Right kidney (tissue), 1 donor: Measurements from ENCODE around the gene DNHD1.

Experiments used
- DNase-seq: peaks from one replicate; pipeline ENCODE4 v3.0.0-alpha.2; 2016

The DNHD1 gene

DNA sequence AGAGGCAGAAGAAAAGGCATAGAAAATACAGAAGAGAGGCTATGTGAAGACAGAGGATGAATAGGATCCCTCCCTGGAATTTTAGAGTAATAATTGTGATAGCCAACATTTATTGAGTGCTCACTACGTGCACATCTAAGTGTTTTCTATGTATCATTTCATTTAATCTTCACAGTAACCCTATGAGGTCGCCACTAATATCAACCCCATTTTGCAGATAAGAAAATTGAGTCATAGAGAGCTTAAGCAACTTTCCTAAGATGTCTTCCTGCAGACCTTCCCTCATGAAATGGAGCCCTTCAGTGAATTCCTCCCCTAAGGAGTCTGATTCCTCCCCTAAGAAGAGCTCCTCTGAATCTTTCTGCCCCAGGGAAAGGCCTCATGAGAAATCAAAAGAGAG lies 68.2 kb downstream of the DNHD1 start:
- DNase-seq: no peak

DNA sequence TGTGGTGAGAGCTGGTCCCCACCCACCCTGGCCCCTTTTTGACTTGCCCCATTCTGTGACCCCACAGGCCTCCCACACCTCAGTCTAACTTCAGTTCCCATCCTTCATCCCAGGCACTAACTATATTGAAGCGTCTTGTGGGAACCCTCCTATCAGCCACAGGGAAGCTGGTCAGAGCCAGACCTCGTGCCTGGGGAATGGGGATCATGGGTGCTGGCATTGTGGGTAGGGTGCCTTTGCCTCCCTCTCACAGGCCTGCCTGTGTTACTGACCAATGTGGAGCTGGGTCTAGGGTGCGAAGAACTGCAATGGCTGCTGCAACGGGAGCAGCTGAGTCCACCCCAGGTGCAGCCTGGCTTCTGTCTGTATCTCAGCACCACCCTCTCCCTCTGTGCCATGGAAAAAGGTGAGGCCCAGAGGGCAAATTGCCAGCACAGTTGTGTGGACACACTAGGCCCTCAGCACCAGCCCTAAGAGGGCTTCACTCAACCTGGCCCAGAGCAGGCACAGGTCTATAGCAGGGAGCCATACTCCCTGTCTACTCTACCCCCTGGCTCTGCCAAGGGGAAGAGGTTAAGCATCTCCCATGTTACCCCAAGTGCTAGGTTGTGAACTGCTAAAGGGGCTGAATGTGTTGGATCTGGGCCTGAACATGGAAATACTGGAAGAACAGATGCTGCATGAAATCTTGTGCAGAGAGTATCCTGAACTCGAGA lies 69.1 kb downstream of the DNHD1 start:
- DNase-seq: no peak

DNA sequence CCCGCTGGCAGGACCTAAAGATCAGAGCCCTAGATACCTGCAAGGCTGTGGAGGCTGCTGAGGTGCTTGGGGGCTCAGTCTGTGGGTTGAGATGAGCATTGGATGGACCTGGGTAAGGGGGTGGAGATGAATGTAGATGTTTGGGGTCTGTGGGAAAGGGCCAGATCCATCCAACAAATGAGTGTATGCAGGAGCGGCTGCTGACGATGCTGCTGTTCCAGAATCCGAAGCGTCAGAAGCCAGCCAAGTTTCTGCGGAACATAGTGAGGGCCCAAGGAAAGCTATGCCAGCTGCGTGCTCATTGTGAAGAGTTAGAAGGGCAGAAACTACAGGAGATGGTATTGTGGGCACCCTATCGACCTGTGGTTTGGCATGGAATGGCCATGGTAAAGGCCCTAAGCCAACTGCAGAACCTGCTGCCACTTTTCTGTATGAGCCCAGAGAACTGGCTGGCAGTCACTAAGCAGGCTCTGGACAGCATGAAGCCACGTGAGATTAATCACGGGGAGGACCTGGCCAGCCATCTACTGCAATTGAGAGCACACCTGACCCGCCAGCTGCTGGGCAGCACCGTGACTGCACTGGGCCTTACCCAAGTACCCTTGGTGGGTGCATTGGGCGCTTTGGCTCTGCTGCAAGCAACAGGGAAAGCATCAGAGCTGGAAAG lies 69.8 kb downstream of the DNHD1 start:
- DNase-seq: no peak

DNA sequence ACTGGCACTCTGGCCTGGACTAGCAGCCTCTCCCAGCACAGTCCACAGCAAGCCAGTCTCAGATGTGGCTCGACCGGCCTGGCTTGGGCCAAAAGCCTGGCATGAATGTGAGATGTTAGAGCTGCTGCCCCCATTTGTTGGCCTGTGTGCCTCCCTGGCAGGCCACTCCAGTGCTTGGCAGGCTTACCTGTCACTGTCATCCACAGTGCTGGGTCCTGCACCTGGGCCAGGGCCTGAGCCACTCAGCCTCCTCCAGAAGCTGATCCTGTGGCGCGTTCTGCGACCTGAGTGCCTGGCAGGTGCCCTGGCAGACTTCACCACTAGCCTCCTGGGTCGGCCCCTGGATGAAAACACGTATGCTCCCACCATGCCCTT lies 70.3 kb downstream of the DNHD1 start:
- no peak for DNase-seq

DNA sequence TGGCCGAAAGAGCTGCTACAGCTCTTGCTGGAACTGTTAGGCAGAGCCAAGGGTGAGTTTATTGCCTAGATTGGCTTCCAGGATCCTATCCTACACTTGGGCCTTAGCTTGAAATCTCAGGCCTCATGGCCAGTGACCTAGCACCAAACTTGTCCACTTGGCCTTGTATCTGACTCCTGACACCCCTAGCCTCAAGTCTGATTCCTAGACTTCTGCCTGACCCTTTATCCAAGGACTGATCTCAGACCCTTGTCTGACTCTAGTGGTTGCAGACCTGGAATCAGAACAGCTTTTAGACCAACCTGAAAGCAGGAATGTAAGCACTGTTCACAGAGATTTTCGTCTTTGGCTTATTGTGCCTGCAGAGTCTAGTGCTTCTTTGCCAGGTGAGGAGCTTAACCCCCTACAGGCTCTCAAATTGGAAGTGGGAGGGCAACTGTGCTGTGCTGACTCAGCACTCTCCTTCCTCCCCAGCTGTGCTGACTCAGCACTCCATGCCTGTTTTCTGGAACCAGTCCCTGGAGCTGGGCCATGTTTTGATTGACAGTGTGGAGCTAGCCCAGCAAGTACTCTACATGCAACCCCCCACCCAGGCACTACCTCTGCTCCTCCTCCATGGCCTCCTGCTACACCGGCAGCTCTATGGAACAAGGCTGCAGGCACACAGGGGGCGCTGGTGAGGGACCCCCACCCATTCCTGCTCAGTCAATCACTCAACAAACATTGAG lies 71.3 kb downstream of the DNHD1 start:
- peak; percentile 14 for DNase-seq

DNA sequence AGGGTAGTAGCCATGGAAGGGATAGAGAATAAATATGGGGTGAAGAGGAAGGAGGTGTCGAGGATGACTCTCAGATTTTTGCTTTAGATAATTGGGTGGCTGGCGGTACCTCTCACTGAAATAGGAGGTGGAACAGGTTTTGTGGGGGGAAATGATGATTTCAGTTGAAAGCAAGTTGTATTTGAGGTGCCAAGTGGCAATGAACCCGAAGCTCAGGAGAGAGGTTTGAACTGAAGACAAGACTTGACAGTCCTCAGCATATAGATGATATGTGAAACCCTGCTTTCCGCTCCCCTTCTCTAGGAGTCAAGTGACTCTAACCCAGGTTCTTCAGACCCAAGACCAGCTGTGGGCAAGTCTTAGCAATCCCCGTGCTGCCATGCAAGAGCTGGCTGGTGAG lies 72.6 kb downstream of the DNHD1 start:
- DNase-seq: no peak

DNA sequence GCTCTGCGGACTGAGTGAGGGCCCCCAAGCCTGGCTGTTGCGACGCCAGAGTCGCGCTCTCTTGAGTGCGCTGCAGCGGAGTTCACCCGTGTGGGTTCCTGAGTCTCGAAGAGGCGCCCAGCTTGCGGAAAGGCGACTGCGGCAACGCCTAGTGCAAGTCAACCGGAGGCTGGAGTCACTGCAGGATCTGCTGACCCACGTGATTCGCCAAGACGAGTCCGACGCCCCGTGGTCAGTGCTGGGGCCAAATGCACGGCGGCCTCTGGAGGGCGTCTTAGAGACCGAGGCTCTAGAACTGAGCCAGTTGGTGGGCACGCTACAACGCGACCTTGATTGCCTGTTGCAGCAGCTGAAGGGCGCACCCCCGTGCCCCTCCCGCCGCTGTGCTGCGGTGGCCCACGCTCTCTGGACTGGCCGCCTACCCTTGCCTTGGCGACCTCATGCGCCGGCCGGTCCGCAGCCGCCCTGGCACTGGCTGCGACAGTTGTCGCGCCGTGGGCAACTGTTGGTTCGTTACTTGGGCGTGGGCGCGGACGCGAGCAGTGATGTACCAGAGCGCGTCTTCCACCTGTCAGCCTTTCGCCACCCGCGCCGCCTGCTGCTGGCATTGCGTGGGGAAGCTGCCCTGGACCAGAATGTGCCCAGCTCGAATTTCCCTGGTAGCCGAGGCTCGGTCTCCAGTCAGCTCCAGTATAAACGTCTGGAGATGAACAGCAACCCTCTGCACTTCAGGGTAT lies 73.8 kb downstream of the DNHD1 start:
- peak; percentile 9 for DNase-seq

DNA sequence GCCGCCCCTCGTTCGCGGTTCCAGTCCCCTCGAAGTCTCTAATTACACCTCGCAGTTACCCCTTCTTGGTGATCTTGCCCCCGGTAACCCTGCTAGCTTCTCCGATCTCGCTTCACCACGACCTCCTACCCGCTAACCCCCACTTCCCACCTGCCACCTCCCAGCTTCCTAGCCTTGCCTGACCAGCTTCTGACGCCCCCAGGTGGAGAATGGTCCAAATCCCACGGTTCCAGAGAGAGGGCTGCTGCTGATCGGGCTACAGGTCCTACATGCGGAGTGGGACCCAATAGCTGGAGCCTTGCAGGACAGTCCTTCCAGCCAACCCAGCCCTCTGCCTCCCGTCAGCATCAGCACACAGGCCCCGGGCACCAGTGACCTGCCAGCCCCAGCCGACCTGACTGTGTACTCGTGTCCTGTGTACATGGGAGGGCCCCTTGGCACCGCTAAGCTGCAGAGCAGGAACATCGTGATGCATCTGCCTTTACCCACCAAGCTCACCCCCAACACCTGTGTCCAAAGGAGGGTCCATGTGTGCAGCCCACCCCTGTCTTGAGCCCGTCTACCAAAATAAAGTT lies 74.4 kb downstream of the DNHD1 start:
- DNase-seq: no peak

DNA sequence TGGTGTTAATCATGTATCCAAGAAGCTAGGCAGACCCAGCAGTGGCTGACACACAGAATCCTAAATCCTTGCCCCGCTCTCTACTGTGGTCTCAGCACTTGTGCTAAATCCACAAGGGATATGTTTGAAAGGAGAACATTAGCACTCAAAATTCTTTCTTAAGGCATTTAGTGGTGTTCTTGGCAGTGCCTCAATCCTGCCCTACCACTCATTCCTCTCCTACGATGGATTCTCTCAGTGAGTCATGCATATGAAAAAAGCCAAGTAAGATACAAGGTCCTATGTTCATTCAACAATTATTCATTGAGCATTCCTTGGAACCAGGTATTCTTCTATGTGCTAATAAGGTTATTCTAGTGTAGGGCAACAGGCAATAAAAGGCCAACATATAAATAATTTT lies 75.1 kb downstream of the DNHD1 start:
- no peak for DNase-seq

DNA sequence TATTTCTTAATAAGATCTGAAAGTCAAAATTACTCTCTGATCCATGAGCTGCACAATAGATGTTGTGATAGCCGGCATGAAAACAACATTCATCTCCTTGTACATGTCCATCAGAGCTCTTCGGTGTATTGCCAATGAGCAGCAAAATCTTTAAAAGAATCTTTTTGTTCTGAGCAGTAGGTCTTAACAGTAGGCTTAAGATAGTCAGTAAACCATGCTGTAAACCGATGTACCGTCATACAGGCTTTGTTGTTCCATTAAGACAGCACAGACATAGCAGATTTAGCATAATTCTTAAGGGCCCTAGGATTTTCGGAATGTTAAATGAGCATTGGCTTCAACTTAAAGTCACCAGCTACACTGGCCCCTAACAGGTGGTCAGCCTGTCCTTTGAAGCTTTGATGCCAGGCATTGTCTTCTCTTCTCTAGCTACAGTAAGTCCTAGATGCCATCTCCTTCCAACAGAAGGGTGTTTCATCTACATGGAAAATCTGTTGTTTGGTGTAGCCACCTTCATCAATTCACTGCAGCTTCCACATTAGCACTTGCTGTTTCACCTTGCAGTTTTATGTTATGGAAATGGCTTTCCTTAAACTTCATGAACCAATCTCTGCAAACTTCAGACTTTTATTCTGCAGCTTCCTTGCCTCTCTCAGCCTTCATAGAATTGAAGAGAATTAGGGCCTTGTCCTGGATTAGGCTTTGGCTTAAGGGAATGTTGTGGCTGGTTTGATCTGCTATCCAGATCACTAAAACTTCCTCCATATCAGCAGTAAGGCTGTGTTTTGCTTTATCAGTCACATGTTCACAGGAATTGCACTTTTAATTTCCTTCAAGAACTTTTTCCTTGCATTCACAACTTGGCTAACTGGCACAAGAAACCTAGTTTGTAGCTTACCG lies 78.0 kb downstream of the DNHD1 start:
- no peak for DNase-seq

DNA sequence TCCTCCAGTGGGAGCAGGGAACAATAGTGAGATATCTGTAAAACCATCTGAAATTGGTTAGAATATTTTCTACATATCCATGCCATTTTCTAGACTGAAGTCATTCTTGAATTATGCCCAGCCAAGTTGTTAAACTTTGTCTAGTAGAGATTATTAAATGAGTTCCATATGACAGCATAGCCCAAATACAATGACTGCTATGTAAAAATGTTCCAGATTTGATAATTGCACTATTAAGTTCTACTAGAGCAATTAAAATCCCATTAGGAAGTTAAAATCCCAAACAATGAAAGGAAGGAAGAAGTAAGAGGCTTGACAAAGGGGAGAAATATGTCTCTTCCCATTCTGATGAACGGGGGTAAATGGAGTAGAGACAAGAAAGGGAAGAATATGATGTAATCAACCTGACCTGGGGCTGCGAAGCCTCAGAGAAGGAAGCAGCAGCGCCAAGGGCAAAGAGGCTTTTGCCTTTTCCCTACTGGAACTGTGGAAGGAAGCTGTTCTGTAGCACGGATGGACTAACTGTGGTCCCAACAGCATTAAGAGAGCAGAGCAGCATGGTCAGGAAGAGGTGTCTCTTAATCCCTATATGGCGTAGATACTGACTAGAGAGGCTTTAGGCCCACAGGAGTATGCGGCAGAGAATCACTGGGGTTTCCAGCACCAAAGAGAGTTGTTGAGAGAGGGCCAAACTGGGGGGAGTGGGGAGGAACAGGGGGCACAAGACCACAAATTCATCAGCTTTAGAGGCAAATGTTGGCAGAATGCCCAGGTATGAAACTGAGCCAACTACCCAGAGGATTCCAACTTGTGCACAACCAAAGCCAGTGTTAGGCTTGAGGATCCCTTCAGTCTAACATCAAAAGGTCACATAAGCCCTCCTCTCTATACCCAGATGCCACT lies 79.6 kb downstream of the DNHD1 start:
- no peak for DNase-seq

DNA sequence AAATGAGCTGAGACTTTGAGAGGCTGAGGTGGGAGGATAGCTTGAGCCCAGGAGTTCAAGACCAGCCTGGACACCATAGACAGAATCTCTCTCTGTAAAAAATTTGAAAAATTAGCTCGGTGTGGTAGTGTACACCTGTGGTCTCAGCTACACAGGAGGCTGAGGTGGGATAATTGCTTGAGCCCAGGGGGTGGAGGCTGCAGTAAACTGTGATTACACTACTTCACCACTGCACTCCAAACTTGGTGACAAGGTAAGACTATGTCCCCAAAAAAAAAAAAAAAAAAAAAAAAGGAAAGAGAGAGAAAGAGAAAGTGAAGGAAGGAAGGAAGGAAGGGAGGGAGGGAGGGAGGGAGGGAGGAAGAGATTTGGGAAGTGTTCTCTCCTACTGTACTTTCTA lies 81.1 kb downstream of the DNHD1 start:
- DNase-seq: no peak

DNA sequence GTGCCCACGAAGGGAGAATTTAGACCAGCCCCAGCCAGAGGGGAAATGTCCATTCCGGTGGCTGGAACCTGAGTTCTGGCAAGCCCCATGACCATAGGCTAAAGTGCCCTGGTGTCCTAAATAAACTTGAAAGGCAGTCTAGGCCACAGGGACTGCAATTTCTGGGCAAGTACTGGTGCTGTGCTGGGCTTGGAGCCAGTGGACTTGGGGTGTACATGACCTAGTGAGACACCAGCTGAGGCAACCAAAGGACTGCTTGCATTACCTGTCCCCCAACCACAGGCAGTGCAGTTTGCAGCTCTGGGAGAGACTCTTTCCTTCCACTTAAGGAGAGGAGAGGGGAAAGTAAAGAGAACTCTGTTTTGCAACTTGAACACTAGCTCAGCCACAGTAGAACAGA lies 82.6 kb downstream of the DNHD1 start:
- DNase-seq: no peak

DNA sequence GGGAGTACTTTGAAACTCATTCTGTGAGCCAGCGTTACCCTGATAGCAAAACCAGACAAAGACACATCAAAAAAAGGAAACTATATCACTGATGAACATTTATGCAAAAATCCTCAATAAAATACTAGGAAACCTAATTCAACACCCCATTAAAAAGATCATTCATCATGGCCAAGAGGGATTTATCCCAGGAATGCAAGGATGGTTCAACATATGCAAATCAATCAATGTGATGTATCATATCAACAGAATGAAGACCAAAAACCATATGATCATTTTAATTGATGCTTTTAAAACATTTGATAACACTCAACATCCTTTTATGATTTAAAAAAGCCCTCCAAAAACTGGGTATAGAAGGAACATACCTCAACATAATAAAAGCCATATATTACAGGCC lies 86.5 kb downstream of the DNHD1 start:
- DNase-seq: no peak

DNA sequence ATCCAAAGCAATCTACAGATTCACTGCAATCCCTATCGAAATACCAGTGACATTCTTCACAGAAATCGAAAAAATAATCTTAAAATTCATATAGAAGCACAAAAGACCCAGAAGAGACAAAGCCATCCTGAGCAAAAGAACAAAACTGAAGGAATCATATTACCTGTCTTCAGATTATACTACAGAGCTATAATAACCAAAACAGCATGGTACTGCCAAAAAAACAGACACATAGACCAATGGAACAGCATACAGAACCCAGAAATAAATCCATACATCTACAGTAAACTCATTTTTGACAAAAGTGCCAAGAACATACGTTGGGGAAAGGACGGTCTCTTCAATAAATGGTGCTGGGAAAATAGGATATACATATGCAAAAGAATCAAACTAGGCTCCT lies 87.4 kb downstream of the DNHD1 start:
- DNase-seq: no peak

DNA sequence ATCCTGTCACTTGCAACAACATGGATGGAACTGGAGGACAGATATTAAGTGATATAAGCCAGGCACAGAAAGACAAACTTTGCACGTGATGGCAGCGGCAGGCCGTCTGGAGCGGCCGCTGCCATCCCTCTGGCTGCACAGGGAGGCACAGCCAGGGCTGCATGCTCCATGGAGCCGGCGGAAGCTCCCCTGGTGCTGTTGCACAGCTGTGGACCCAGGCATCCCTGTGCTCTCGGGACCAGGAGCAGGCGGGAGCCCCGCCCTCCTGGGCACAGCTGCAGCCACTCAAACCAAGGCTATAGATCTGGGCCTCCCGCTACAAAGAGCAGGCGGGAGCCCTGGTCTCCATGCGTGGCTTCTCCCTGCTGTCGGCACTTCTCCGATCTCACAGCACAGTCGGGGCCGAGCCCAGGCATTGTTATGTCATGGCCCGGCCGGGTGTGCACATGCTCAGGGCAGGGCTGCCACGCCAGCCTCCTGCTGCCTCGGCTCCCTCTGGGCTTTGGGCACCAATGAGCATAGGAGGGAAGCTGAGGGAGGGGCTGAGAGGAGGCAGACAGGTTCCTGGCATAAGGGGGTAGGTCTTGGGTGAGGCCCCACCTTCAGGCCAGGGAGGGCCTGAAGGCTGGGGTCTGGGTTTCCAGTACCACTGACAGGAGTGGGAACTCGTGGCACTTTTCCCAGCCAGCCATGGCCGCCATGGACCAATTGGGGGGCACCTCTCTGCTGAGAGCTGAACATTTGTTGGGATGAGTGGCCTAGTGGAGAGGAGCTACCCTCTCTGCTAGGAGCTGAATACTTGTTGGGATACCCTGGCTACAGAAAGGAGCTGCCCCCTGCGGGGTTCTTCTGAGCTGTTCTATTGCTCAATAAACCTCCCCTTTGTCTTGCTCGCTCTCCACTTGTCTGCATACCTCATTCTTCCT lies 89.6 kb downstream of the DNHD1 start:
- DNase-seq: no peak

DNA sequence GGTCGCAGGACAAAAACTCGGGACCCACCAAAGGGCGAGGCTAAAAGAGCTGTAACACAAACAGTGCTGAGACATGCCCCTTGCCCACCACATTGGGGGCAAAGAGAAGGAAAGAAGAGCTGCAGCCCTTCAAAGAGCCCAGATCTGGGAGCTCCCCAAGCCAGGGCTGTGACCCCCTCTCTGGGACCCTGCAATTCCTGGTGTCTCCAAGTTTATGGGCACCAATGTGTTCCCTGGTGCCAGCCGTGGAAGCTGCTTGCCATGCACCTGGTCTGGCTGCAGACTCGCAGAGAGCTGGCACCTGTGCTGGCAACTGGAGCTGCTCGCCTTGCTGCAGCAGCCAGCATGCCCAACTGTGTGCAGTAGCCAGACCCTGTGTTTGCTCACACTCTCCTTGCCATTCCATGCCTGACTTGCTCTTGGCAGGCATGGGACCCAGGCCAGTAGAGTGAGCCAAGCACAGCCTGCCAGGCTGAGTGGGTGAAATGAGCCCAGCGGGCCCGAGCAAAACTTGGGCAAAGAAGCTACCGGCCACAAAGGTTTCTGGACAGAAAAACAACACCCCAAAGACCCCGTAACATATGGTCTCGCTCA lies 90.4 kb downstream of the DNHD1 start:
- DNase-seq: no peak

DNA sequence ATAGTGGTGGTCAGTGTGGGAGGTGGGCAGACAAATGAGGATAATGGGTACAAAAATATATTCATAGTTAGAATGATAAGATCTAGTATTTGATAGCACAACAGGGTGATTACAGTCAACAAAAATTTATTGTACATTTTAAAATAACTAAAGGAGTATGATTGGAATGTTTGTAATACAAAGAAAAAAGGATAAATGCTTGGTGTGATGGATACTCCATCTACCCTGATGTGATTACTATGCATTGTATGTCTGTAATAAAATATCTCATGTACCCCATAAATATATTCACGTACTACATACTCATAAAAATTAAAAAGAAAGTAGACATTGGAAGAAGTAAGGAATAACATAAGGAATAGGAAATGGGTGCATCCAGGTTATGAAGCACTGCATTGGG lies 90.9 kb downstream of the DNHD1 start:
- no peak for DNase-seq
